ENCODE data around the gene TSSK6.

The TSSK6 gene

DNA sequence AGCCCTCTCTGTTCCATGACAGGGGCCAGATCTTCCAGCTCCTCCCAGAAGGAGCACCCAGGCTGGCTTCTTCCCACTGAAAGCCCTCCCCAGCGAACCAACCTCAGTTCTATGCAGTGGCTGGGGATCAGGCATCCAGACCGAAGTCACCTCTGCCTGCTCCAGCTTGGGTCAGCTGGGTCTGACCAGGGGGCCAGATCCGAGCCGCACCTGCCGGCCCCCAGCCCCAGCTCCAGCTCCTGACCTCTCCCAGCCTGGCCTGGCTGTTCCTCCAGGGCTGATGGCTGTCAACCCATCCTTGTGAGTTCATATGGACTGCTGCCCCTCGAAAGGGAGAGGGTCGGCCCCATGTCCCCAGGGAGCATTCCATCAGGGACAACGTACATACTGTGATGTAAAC lies 8.0 kb downstream of the TSSK6 start:
- in situ Hi-C loops (cut with HindIII; ENCODE audit: low sequenced_read_pairs), result loop anchor here (10.0 kb wide), 1 partner anchor 173 kb away; no protein-coding TSS in a partner anchor

DNA sequence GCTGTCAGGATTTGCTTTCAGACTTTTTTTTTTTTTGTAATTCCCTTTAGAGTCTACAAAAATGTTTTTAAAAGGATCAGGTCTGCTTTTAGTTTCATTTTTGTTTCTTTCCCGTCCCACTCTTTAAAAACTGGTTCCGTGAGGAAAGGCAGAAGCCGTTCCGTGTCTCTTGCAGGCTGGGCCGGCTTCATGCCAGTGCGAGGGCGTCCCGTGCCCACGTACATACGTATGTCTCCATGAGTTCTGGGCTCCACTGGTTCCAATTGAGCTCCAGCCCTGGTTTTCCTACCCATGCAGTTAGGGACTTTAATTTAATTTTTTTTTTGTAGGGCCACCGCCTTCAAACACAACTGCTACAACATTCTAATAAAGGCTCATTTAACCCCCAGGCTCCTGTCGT lies 8.8 kb downstream of the TSSK6 start:
- in situ Hi-C loops (cut with HindIII; ENCODE audit: low sequenced_read_pairs), result loop anchor here (10.0 kb wide), 1 partner anchor 172 kb away; no protein-coding TSS in a partner anchor

DNA sequence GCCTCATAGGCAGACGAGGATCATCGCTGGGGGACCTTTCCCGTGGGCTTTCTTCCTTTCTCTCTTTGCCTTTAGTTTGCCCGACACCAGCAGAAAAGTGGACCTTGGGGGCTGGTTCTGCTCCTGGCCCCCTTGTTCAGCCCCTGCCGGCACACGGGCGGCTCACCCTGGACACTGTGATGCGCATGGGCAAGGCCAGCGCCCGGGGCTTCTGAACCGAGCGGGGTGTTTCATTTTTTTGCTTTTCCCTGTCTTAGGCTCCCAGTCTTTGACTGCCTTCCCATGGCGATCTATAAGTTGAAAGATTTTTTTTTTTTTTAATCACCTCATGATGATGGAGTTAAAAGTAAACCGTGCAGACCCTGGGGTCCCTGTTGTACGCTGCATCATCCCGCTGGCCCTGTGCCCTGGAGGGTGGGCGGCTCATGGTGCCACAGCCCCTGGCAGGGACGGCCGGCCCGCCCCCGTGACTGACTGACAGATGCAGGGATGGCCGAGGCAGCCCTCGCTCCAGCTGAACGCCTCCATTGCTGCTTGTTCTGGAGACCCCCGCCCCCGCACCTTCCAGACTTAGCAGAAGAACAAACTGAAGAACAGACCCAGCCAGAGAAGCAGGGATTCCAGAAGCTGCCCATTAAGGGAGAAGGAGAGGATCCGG lies 9.6 kb downstream of the TSSK6 start:
- in situ Hi-C loops (cut with HindIII; ENCODE audit: low sequenced_read_pairs), result loop anchor here (10.0 kb wide), 1 partner anchor 171 kb away; no protein-coding TSS in a partner anchor

DNA sequence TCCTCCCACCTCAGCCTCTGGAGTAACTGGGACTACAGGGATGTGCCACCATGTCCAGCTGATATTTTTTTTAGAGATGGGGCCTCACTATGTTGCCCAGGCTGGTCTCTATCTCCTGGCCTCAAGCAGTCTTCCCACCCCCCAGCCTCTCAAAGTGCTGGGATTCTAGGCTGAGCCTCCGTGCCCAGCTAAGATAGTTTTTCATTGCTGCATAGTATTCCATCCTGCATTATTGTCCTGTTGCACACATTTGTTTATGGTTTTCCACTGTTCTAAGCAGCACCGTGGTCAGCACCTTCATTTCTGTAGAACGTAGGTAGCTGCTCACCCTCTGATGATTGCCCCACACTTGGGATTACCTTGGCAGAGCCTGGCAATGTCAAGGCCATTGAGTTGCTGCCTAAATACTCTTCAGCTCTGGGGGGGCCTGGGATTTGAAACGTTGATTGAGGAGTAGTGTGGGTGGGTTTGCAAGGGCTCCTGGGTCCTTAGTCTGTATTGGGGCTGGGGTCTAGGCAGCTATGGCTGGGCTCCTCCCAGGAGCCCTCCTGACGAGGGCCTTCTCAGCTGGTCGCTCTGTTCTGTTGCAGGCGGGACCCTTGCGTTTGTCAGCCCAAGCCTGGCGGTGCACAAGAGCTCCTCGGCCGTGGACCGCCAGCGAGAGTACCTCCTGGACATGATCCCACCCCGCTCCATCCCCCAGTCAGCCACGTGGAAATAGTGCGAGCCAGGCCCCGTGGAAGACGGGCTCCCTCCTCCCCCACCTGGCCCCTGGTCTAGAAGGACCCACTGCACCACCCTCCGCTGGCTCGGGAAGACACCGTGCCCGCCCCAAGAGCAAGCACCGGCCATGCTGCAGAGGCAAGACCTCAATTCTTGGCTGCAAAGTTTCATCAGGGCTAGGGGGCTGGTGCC lies 10.3 kb downstream of the TSSK6 start:
- in situ Hi-C loops (cut with HindIII; ENCODE audit: low sequenced_read_pairs), result loop anchor here (10.0 kb wide), 1 partner anchor 170 kb away; no protein-coding TSS in a partner anchor

DNA sequence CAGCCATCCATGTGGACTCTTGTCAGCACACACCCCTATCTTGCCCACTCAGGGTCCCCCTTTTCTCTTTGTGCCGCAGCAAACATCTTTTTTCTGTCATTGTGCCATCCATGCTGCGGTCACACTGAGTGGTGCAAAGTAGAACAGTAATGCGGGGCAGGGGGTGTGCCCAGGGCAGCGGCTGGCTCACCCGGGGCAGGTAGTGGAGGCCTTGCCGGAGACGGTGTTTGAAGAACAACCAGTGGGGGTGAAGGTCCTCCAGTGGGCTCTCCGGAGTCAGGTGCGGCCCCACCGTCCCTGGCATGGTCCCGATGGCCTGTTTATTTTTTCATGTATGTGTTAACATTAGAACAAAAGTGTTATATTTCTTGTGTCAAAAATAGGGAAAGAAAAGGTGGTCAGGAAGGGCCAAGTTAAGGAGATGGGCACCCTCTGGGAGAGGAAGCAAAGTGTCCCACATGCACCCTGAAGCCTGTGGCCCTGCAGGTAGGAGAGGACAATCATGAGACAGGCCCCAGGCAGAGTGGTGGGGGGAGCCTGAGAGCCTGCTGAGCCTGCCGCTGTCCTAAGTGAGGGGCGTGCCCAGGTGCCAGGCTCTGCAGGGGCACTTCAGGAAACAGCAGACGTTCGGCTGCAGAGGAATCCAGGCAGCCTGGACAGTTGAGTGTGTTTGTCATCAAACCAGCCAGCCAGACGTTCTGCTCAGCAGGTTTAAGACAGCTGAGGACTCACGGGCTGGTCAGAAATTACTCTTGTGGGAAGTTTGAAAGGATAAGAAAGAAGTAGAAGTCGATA lies 12.3 kb downstream of the TSSK6 start:
- in situ Hi-C loops (cut with HindIII; ENCODE audit: low sequenced_read_pairs), result loop anchor here (10.0 kb wide), 1 partner anchor 168 kb away; no protein-coding TSS in a partner anchor

DNA sequence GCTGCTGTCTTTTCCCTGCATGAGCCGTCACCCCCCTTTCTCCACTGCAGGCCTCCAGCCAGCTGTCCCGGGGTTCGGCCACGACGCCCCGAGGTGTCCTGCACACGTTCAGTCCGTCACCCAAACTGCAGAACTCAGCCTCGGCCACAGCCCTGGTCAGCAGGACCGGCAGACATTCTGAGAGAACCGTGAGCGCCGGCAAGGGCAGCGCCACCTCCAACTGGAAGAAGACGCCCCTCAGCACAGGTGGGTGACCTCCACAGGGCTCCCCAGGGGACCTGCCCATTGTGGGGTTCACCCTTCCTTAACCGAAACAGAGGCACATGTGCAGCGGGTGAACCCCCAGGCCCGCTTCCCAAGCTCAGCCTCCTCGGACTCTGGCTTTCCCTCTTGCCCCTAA lies 13.1 kb downstream of the TSSK6 start:
- in situ Hi-C loops (cut with HindIII; ENCODE audit: low sequenced_read_pairs), result loop anchor here (10.0 kb wide), 1 partner anchor 167 kb away; no protein-coding TSS in a partner anchor

DNA sequence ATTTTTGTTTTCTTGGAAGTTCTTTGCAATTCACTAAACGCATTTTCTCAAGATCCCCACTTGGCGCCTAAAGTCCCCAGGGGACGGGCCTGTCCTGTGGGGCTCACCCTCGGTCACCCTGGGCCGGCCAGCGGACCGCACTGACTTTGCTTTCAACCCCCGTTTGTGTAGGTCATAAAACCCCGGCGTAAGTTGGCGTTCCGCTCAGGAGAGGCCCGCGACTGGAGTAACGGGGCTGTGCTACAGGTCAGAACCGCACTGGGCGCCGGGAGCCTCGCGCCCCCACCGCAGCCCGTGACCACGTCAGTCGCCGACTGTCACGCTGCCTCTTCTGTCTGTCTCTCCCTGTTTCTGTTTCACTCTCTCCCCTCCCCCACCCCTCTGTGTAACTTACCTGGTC lies 13.6 kb downstream of the TSSK6 start:
- in situ Hi-C loops (cut with HindIII; ENCODE audit: low sequenced_read_pairs), result loop anchor here (10.0 kb wide), 1 partner anchor 167 kb away; no protein-coding TSS in a partner anchor

DNA sequence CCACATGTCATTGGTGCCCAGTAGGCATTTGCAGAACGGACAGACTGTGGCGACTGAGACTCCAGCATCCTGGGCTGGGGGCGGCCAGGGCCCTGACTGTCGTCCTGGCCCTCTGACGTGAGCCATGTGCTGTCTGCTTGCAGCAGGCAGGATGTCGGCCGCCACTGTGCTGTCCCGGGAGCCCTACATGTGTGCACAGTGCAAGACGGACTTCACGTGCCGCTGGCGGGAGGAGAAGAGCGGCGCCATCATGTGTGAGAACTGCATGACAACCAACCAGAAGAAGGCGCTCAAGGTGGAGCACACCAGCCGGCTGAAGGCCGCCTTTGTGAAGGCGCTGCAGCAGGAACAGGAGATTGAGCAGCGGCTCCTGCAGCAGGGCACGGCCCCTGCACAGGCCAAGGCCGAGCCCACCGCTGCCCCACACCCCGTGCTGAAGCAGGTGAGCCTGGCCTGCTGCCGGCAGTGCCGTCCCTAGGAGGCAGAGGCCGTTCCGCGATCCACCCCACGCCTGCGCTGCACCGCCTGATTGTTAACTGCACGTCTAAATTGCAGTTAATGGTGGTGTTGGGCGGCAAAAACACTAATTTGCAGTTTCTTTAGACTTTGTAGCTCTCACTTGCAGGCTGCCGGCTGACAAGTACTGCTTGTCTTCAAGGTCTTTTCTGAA lies 14.2 kb downstream of the TSSK6 start:
- in situ Hi-C loops (cut with HindIII; ENCODE audit: low sequenced_read_pairs), result loop anchor here (10.0 kb wide), 1 partner anchor 166 kb away; no protein-coding TSS in a partner anchor

DNA sequence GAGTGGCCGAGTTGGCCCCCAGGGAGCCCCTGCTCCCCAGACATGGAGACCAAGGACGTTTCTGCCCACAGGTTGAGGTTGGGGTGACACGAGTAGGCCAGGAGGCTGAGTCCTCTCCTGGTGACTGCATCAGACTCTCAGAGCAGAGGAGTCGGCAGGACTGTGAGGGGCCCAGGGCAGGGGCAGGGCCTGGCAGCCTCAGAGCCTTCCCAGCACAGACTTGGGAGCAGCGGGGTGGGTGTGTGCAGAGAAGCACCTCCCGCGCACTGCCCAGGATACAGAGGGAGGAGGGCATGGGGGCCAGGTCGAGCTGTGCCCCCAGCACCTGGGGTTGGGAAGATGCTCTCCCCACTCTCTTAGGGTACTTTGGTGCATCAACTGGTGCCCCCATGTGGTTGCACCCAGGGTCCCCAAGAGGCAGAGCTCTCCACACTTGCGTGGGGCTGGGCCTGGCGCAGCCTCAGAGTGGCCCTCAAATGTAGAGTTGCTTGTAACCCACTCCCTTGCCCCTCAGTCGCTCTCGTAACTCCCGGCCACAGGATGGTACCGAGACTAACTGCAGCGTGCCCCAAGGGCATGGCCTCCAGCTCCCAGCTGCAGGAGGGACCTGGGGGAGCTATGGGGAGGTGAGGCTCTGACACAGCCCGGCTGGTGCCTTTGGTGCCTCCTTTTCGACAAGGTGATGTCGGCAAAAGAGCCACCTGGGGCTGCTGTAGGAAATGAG lies 15.9 kb downstream of the TSSK6 start:
- in situ Hi-C loops (cut with HindIII; ENCODE audit: low sequenced_read_pairs), result no loop called here

DNA sequence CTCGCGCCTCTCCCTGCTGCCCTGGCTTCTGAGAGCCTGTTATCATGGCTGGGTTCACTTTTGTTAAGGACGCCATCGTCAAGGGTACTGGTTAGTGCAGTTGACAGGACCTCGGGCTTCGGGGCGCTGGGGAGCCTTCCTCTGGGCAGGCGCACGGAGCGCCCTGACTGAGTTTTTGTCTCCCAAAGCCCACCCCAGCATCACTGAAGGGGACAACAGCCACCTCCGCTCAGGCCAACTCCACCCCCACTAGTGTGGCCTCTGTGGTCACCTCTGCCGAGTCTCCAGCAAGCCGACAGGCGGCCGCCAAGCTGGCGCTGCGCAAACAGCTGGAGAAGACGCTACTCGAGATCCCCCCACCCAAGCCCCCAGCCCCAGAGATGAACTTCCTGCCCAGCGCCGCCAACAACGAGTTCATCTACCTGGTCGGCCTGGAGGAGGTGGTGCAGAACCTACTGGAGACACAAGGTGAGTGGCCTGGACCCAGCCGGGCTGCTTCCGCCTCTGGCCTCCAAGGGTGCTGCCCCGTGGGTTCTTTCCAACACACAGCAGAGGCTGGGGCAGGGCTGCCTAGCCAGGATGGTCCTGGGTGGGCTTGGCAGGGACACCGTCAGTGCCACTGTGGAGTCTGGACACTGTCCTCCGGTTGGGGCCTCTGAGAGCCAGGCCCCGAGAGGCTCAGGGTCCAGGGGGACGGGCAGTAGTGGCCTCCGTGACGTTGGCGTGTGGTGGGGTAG lies 16.9 kb downstream of the TSSK6 start:
- in situ Hi-C loops (cut with HindIII; ENCODE audit: low sequenced_read_pairs), result no loop called here

DNA sequence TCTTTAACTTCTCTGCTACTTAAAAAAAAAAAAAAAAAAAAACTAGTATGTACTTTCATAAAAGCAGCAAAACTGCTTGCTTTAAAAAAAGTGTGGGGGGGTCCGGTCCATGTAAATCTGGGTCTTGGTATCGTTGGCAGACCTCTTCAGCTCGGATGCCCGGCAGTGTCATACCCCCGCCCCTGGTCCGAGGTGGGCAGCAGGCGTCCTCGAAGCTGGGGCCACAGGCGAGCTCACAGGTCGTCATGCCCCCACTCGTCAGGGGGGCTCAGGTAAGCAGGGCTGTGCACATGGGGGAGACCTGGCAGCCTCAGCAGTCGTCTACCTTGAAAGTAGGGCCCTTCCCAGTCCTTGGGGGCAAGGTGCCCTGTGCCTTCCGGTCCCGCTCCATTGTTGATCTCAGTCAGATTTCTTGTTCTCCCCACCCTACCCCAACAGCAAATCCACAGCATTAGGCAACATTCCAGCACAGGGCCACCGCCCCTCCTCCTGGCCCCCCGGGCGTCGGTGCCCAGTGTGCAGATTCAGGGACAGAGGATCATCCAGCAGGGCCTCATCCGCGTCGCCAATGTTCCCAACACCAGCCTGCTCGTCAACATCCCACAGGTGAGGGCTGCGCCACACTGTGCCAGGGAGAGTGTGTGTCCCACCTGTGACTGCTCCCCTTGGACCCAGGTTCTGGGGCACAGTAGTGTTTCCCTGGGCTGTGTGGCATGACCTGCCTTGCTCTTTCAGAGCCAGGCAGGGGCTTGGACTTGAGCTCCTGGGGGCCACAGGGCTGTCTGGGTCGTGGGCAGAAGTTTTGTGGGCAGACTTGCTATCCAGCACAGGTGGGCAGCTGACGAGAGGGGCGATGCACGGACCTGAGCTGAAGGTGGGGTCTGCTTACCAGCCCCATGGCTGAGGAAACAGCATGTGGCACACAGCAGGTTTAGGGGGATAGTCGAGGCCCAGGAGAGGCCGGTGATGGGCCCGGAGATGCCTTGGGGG lies 19.4 kb downstream of the TSSK6 start:
- in situ Hi-C loops (cut with HindIII; ENCODE audit: low sequenced_read_pairs), result no loop called here

DNA sequence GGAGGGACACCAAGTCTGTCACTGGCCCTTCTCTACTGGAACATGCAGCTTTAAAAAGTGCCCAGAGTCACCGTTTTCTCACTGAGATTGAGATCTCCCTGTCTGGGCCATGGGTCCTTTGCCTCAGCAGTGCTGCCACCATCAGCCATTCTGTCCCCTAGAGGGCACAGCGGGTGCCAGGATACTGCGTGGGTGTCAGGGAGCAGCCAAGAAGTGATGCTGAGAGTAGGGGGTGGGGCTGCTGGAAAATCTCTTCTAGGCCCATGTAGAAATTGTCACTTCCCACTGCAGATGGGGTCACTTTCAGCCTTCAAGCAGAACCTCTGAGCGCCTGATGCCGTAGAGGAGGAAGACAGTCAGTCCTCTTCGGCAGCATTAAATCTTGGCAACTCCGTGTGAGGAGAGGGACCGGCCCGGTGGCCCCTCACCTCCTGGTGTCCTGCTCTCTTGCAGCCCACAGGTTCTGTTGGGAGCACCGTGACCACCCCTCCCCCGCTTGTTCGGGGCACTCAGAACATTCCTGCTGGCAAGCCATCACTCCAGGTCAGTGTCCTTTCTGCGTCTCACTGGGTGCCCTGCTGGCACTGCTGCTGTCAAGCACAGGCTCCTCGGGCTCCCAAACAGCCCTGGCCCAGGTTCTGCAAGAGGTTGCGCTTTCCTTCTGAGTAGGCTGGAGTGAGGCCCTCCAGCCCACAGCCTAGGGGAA lies 21.4 kb downstream of the TSSK6 start:
- in situ Hi-C loops (cut with HindIII; ENCODE audit: low sequenced_read_pairs), result no loop called here

DNA sequence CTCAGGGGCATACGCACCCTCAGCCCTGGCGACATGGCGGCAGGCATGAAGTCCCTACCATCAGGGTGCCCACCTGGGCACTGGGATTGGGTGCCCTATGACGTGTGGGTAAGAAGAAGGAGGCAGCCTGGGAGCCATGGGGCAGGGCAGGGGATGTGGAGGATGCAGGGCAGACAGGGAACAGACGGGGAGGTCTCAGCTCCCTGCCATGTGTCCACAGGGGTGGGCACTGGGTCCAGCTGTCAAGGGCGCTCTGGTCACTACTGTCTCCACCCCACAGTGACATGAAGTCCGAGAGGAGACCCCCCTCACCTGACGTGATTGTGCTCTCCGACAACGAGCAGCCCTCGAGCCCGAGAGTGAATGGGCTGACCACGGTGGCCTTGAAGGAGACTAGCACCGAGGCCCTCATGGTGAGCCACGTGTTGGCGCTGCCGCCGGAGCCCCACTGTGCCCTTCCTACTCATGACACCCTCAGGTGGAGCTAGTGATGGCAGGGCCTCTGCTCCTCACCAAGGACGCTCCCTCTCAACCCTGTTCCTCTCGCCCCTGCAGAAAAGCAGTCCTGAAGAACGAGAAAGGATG lies 23.2 kb downstream of the TSSK6 start:
- in situ Hi-C loops (cut with HindIII; ENCODE audit: low sequenced_read_pairs), result no loop called here

DNA sequence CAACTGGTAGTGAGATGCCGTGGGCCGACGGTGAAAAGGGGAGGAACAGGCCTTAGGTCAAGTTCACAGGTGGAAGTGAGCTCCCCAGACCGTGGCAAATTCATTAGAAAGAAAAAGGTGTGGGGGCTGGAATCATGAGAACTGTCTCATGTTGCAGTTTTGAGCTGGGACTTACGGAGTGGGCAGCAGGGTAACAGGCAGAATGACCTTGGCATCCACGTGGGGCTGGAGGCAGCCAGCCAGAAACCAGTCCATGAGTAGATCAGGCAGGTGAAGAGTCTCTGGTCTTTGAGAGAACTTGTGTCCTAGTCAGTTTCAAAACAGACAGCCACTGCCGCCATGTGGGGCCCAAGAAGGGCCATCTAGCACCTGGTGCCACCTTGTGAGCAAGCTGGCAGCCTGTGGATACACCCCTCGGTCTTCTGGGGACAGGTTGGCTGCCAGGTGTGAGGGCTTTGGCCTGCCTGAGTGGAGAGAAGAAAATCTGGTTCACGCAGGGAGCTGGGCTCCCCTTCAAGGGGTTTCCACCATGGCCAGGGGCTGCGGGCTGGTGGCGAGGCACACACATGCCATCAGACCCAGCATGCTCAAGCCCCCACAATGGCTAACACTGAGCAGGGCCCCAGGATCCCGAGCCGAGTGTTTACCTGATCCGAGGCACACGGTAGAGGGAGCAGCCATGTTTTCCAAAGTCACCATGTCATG lies 23.9 kb downstream of the TSSK6 start:
- in situ Hi-C loops (cut with HindIII; ENCODE audit: low sequenced_read_pairs), result no loop called here

DNA sequence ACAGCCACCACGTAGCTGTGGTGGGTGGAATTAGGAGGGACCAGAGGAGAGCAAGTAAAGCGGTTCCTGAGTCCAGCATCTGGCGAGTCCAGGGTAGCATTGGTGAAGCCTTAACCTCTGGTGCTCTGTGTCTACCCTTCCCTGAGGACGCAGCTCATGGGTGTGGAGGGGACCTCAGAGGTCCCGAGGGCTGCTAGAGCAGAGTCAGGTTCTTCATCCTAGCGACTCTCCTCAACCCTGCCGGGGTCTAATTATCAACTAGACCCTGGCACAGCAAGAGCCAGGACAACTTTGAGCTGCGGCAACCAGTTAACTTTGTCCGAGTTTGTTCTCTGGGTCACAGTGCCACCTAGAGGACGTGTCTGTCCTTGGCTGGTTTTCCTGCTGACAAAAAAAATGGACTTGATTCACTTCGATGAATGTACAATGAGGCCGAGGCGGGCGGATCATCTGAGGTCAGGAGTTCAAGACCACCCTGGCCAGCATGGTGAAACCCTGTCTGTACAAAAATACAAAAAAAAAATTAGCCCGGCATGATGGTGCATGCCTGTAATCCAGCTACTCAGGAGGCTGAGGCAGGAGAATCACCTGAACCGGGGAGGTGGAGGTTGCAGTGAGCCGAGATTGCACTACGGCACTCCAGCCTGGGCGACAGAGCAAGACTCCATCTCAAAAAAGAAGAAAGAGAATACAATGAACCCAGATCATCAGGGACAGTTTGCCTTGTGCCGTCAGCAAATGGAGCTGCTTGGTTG lies 25.0 kb downstream of the TSSK6 start:
- in situ Hi-C loops (cut with HindIII; ENCODE audit: low sequenced_read_pairs), result no loop called here

Measured in endothelial cell of hepatic sinusoid (primary cell).